Adrenal gland (tissue), 5 donors: ENCODE data around the gene PRX.

Experiments used
- CTCF ChIP-seq, 6 experiments: fragments of 450-650 bp in 4 of 6; fragments of 200-600 bp in 2 of 6; sonication (generic) in 1 of 6; IDR thresholded peaks; 1 replicate in 5 of 6; 2 replicates in 1 of 6; pipeline versions ENCODE4 v1.5.1 to v1.8.0; 2016 to 2021; ENCODE audit warnings: antibody characterized with exemption in 6 of 6, mild to moderate bottlenecking in 2 of 6, moderate library complexity in 1 of 6
- POLR2A ChIP-seq, 2 donors: fragments of 450-650 bp; IDR thresholded peaks; one replicate each; pipeline ENCODE4 v1.6.1; 2017; ENCODE audit warnings: antibody characterized with exemption in 2 of 2, mild to moderate bottlenecking in 2 of 2, moderate library complexity in 1 of 2
- donor health status: DM: no; HTN: no; CAD: no.

DNA sequence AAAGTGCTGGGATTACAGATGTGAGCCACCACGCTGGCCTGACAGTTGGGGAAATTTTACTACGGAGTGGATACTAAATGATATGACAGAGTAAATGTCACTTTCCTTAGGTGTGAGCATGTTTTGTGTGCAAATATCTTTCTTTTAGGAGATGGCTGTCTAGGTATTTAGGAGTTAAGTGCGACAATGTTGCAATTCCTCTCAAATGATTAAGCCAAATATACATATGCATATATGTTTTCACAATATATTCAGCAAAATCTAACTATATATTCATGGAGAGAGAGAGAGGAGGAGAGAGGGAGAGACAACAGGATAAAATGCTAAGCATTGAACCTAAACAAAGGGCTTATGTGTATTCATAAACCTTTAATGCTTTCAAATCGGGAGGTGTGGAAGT, 36.3 kb upstream of the PRX start:
- TF ChIP-seq CTCF (IDR thresholded peaks at IDR 0.05), result no peak
- no peak for TF ChIP-seq POLR2A (IDR thresholded peaks at IDR 0.05)
